NCI-H774 (cell line): ENCODE data around the gene BSCL2.
"Not testable (repeated sequence)": the region's sequence is repeated elsewhere in the genome, so short reads cannot be mapped to it uniquely, and the experiment has no call there.

ENCODE experiments used
- DNase-seq: peaks from one replicate; lab custom pipeline; 2025; lab: John Stamatoyannopoulos, UW

BSCL2 gene

DNA sequence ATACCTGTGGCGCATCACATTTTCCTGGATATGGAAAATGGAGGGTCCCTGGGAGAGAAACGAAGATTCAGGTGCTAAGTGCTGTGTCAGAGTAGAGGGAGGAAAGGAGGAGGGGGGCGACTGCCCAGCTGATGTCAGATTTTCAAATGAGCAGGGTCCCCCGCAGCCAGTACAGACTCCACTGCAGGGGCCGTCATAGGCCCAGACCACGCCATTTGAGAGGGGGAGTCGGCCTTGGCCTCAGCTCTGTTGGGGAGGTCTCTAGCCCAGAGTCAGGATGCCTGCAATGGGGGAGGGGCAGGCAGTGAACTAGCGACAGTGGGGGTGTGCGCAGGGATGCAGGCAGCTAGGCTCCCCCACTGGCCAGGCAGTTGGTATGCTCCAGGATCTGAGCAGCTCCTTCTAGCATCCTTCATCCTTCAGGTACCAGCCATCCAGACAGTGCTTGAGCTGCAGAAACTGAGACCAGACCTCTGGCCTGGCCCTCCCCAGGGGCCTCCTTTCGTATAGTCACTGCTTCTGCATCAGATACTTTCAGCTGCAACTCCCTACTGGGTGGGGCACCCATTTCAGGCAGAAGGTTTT is at the start of gene BSCL2, which contains the start of gene GNG3:
TSS of gene BSCL2 (minus strand) at position 148 of the 585 bp plus-strand sequence. CDS start 229 bp downstream, outside the sequence.
TSS of gene GNG3 (plus strand) at position 400 of the 585 bp plus-strand sequence. CDS start 620 bp downstream, outside the sequence.
- DNase-seq, result no peak

- DNase-seq, result no peak
Observed at GRCh38 chr11:62755086-62755615, 47.9 kb upstream of the BSCL2 start.

DNA sequence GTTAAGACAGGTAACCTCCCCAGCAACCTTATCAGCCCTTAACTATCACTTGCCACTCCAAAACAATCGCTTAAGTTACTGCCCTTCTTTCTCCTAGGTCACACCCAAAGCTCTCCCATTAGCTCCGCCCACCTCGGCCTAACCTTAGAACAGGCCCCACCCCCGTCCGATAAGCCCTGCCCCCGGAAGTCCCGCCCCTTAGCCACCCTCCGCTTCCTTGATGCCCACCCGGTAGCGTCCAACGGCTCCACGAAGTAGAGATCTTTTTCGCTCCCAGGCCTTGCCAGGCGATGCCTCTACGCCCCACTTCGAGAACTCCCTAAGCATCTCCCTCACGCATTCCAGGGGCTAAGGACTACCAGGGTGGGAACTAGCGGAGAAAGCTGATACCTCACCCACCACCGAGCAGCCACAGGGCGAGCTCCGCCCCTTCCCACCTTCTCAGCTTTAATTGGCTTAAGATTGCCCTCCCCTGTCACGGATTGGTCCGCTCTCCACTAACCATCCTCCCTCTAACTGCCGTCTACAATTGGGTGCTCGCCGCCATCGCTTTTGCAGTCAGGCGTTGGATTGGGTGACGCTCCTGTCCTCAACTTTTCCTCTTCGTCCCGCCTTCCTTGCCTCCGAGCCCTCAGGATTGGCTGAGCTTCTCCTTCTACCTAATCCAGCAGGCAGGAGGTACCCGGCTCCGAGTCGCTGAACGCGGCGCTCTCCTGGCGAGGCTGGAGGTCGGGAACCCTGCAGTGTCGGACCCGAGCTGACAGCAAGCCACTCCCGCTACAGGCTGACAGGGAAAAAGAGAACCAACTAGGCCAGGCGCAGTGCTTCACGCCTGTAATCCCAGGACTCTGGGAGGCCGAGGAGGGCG is 46.7 kb upstream of the BSCL2 start, which contains the start of gene ZBTB3:
TSS of gene ZBTB3 (minus strand) at position 425 of the 868 bp plus-strand sequence. CDS start 496 bp downstream, outside the sequence.
- DNase-seq, result peak; percentile 99

GRCh38 chr11:62752994-62753735 is 45.9 kb upstream of the BSCL2 start:
- no peak for DNase-seq

GRCh38 chr11:62752177-62752785 is 45.1 kb upstream of the BSCL2 start:
- no peak for DNase-seq

- DNase-seq, result not testable (repeated sequence)
Observed at GRCh38 chr11:62749931-62750330, 42.7 kb upstream of the BSCL2 start.

GRCh38 chr11:62747475-62748160 is 40.4 kb upstream of the BSCL2 start:
- no peak for DNase-seq

DNA sequence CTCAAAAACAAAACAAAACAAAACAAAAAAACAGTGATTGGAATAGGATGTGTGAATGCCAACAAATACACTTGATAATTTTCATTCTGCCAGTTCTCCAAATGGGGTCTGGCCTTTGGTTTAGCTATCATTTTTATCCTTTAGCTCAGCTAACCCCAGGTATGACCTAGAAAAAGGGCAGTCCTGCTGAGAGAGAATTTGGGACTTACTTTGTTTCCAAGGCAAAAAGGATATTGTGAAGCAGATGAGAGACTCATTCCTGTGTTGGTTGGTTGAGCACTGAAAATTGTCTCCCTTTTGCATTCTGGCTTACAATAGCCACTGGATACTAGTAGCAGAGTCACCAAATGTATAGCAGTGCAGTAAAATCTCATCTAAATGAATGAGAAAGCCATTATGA is 30.0 kb upstream of the BSCL2 start:
- no peak for DNase-seq

GRCh38 chr11:62732830-62733229 is 25.6 kb upstream of the BSCL2 start:
- DNase-seq, result no peak

GRCh38 chr11:62730076-62730475 is 22.9 kb upstream of the BSCL2 start:
- not testable (repeated sequence) for DNase-seq

DNA sequence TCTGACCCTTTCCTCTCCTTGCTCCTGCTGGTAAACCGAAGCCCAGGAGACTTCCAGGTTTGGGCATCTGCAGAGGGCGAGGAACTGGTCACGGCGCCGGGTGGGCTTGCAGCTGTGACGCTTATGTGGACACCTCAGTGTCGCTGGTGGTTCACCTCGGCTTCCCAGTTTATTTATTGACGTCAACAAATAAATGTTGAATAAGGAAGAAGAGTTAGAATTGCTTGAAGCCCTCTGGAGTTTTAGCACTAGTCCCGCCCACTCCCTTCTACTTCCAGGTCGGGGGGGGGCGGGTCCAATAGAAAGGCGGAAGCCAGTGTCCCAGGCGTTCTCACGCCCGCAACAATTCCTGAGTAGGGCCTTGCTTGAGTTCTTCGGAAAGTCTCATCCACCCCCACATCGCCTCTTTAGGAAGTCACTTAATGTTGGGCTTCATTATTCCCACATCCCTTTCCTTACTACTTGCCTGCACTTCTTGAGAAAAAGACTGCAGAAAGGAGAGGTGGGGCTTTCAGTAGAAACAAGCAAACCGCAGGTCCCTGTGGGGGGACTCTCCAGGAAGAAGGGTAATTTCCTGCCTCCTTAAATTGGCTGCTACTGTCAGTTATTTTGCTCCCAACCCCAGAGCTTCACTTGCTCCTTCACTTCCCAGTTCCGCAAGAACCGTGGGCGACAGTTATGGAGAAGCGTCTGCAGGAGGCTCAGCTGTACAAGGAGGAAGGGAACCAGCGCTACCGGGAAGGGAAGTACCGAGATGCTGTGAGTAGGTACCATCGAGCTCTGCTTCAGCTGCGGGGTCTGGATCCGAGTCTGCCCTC is 21.2 kb upstream of the BSCL2 start, which contains the start of gene TTC9C:
TSS of gene TTC9C (plus strand) at position 316 of the 818 bp plus-strand sequence. CDS start at position 679, 363 bp downstream.
- peak; percentile 74 for DNase-seq

DNA sequence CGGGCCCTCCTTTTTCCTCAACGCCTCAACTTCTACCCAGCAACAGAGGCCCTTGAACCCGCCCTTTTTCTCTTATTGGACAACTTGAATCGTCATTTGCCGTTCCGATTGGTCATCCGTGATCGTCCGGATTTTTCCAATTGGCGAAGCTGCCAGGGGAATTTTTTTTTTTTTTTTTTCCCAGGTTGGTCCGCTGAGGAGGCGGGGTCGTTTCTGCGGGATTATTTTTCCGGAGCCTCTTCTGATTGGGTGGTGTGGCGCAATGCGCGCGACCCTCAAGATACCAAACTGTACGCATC is 20.6 kb upstream of the BSCL2 start:
- peak; percentile 98 for DNase-seq

- peak; percentile 100 for DNase-seq
Observed at GRCh38 chr11:62727165-62727871, 20.1 kb upstream of the BSCL2 start, which contains the start of gene HNRNPUL2. HNRNPUL2 (minus strand) TSS chr11:62727457; CDS start chr11:62727156, 301 bp downstream.

DNA sequence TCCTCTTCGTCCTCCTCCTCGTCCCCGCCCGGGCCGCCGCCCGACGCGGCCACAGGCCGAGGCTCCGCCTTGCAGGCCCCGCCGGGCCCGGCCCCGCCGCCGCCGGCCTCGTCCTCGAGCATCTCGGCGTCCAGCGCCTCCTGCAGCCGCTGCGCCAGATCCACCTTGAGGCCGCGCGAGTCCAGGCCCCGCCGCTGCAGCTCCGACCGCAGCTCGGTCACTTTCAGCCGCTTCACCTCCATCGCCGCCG is 19.6 kb upstream of the BSCL2 start:
- no peak for DNase-seq

- no peak for DNase-seq
Observed at GRCh38 chr11:62726156-62726914, 19.1 kb upstream of the BSCL2 start.

- no peak for DNase-seq
Observed at GRCh38 chr11:62725646-62726045, 18.4 kb upstream of the BSCL2 start.

- DNase-seq, result no peak
Observed at GRCh38 chr11:62724171-62724570, 16.9 kb upstream of the BSCL2 start.

GRCh38 chr11:62721994-62722393 is 14.8 kb upstream of the BSCL2 start:
- no peak for DNase-seq
